GM18520 (cell line): ENCODE data around the gene GDE1.
A peak's percentile ranks its signal among the peaks of the same experiment; 100 is the strongest.

Source experiments
- ATAC-seq: cut with Tn5 transposase; IDR thresholded peaks from one replicate; pipeline ENCODE4 v1.9.1; 2021; ENCODE audit not compliant: unreplicated experiment

GDE1 gene

DNA sequence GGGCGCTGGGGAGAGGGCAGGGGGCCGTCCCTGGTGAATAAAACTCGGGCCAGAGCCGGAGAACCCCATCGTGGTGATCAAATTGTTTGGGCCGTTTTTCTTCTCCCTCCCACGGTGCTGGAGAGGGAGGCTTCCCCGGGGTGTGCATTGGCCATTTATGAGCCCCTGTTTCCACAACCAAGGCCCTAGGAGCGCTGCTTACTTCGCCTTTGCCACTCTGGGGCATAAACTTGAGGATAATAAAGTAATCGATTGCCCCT, 2.4 kb upstream of the GDE1 start:
- ATAC-seq: no peak

- peak; percentile 58 for ATAC-seq
Measured at GRCh38 chr16:19523559-19524355, 1.9 kb upstream of the GDE1 start, which contains the start of gene CCP110. Gene CCP110, plus strand, starts transcription at chr16:19523942. Its CDS starts 3,940 bp downstream, at chr16:19527882.

DNA sequence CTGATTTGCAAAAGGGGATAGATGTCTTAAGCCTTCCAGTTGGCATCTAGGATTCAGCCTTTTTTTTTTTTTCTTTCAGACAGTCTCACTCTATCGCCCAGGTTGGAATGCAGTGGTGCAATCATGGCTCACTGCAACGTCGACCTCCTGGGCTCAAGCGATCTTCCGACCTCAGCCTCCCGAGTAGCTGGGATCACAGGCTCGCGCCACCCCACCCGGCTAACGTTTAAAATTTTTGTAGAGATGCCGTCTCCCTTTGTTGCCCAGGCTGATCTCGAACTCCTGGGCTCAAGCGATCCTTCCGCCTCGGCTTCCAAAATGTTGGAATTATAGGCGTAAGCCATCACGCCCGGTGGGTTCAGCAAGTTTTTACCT, 1.3 kb upstream of the GDE1 start:
- no peak for ATAC-seq

GRCh38 chr16:19522760-19523159, 862 bp upstream of the GDE1 start:
- no peak for ATAC-seq

GRCh38 chr16:19522397-19522732, 467 bp upstream of the GDE1 start:
- no peak for ATAC-seq

GRCh38 chr16:19520861-19521331, 1.0 kb downstream of the GDE1 start:
- no peak for ATAC-seq

GRCh38 chr16:19518388-19518787, 3.5 kb downstream of the GDE1 start:
- no peak for ATAC-seq

DNA sequence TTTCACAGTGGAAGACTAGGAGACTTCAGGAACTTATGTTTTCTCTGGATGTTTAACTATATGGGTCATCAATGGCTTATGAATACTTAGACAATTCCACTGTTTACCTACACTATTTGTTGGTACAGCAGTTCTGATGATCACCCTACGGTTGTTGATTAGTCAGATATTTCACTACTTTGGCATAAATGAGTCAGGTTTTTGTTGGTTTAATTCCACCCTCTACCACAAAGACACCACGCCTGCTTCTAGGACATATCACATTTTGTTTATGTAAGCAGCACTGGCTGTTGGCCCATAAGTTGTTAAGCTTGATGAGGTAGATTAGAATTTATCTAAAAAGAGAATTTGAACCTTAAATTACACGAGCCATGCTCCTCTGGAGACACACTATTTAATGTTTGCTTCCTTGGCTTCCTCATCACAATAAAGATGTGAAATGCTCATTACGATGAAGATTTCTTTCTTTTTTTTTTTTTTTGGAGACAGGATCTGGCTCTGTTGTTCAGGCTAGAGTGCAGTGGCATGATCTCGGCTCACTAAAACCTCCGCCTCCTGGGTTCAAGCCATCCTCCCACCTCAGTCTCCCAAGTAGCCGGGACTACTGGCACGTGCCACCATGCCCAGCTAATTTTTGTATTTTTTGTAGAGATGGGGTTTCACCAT, 4.3 kb downstream of the GDE1 start:
- ATAC-seq: no peak

DNA sequence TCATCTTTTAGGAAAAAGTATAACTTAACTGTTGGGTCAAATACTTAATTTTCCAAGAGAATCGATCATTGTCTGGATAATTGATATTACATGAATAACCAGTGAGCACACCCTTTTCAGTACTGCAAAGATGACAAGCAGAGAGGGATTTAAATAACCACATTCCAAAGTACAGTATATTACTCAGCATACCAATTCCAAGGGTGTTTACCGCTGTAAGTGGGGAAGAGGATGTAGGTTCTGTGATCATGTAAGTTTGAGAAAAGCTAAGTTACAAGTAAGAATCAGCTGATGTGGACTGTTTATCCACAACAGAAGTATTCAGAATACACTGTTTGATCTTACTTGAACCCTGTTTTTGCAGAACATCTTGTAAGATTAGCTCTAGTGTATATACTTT, 6.1 kb downstream of the GDE1 start:
- ATAC-seq: no peak

GRCh38 chr16:19513377-19514053, 8.4 kb downstream of the GDE1 start:
- no peak for ATAC-seq

GRCh38 chr16:19512297-19512696, 9.6 kb downstream of the GDE1 start:
- ATAC-seq: no peak

GRCh38 chr16:19507867-19508266, 14.0 kb downstream of the GDE1 start:
- ATAC-seq: no peak

DNA sequence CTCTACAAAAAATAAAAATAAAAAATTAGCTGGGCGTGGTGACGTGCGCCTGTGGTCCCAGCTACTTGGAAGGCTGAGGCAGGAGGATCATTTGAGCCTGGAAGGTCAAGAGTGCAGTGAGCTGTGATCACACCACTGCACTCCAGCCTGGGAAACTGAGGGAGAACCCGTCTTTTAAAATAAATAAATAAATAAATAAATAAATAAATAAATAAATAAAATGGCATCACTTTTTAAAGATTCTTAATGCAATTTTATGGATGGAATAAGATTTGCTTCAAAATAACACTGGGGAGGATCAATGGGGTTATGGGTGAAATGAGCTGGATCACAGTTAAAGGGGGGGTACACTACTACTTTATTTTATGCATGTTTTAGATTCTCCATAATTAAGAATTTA, 14.9 kb downstream of the GDE1 start:
- no peak for ATAC-seq

- ATAC-seq: no peak
Measured at GRCh38 chr16:19505600-19506303, 16.1 kb downstream of the GDE1 start.

DNA sequence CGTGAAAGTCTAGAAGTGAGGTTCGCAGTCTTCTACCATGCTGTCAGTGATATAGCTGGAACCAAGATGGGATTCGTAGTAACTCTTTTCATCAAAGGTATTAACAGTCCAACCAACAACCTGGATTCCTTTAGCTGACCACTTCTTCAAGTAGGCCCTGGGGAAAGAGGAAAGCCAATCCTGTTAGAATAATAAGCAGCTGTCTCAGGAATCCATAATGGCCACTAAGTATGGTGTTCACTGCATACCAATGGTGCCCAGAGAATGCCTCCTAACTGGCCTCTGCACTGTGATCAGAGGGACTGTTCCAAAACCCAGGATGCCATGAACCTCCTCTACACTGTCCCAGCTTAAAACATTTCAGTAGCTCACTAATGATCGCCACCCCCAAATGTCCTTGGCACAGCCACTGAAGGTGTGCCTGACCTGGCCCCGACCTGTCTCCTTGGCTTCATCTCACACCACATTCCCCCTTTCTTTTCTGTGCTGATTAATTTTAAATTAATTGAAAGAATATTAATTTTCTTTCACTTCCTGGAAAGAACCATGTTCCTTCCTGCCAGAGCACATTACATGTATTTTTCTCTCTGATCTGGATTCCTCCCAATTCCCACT, 18.3 kb downstream of the GDE1 start:
- ATAC-seq: no peak

GRCh38 chr16:19502395-19503131, 19.3 kb downstream of the GDE1 start:
- ATAC-seq: no peak

DNA sequence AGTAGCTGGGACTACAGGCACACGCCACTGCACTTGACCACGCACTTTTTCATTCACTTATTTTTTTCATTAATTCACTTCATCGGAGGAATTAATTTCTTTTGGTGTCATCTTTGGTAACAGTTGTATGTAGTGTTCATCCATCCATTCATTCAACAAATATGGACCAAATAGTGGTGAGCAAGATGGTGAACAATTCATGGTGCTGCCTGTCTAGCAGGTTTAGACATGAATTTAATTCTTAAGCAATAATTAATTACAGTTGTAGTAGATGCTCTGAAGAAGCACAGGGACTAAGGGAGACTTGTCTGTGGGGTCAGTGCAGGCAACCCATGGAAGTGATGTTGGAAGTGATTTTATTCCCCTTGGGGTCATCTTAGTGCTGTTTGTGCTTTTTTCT, 22.4 kb downstream of the GDE1 start:
- ATAC-seq: no peak

- ATAC-seq: no peak
Measured at GRCh38 chr16:19499006-19499405, 22.9 kb downstream of the GDE1 start.

DNA sequence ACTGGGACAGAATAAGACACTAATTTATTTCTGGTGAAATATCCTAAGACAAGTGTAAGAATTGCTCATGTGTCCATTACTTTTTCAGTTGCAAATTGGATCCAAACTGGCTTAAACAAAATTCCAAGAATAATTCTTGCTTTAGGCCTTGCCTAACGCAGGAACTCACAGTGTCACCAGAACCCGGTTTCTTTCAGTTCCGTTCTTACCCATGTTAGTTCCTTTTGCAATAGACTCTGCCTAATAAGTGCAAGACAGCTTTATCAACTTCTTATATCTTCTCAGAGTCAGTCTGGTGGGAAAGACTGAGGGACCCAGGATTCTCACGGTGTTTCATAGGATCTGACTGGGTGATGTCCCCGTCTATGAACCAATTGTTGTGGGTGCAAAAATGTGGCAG, 24.7 kb downstream of the GDE1 start:
- ATAC-seq: no peak

- ATAC-seq: no peak
Measured at GRCh38 chr16:19490619-19491018, 31.3 kb downstream of the GDE1 start.

DNA sequence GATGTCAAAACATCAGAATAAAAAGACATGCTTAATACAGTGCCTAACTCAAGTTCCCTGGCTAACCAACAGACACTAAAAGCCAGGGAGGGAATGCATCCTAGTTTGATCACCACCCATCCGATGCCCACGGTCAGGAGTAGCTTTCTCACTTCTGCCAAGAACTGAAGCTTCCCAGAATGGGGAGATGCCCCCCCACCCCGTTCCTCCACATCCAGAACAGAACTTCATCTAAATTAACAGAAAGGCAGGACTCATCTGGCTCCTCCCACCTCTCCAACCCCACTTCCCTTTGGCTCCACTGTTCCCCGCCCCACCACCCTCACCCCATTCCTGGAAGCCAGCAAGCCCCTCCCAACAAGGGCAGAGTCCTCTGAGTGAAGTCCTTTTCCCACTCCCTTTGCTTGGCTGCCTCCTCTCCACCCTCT, 33.7 kb downstream of the GDE1 start:
- no peak for ATAC-seq
